Adrenal gland (tissue), 12 donors: Measurements from ENCODE around the gene KCNIP3. TPM values are rescaled to one million over a fixed set of nuclear protein-coding genes. Genes with fewer than 3 reads are reported as not detected.
A peak's percentile ranks its signal among the peaks of the same experiment; 100 is the strongest.

Experiments
- DNase-seq, 7 donors: peaks; one replicate each; pipeline ENCODE4 v3.0.0-alpha.2; 2019 to 2020
- H3K27ac ChIP-seq, 5 donors: fragments of 200-600 bp; sonication (generic) in 4 of 5; 1 replicate in 3 of 5; 2 replicates in 2 of 5; pipeline versions ENCODE4 v1.5.1 to v1.8.0; 2016 to 2020; ENCODE audit warnings: mild to moderate bottlenecking in 1 of 5
- H3K27me3 ChIP-seq: fragments of 200-600 bp; 2 replicates; pipeline ENCODE4 v1.8.0; 2021
- H3K36me3 ChIP-seq, 2 donors: fragments of 200-600 bp; replicated peaks in 1 of 2; 1 replicate in 1 of 2; 2 replicates in 1 of 2; pipeline versions ENCODE4 v1.5.1 to v1.8.0; 2018 to 2022
- H3K4me1 ChIP-seq, 2 donors: fragments of 200-600 bp; replicated peaks in 1 of 2; 1 replicate in 1 of 2; 2 replicates in 1 of 2; pipeline versions ENCODE4 v1.5.1 to v1.8.0; 2018 to 2021
- H3K4me3 ChIP-seq, 4 donors: fragments of 200-600 bp; sonication (generic) in 3 of 4; one replicate each; pipeline ENCODE4 v1.5.1; 2016 to 2018
- H3K9me3 ChIP-seq, 3 donors: fragments of 200-600 bp; sonication (generic) in 1 of 3; replicated peaks in 1 of 3; 1 replicate in 2 of 3; 2 replicates in 1 of 3; pipeline versions ENCODE4 v1.5.1 to v1.8.0; 2016 to 2021
- POLR2A ChIP-seq, 2 donors: fragments of 450-650 bp; IDR thresholded peaks; one replicate each; pipeline ENCODE4 v1.6.1; 2017; ENCODE audit warnings: antibody characterized with exemption in 2 of 2, mild to moderate bottlenecking in 2 of 2, moderate library complexity in 1 of 2
- WGBS, 4 donors: extraction: QIAGEN DNeasy Blood & Tissue Kit in 2 of 4; methylation state at CpG; one replicate each; pipeline versions ENCODE4 v1.1.5 to v1.1.7; 2013 to 2017; 5-methylcytosine and 5-hydroxymethylcytosine counted together
- intact Hi-C, 2 donors: fragments of 100-400 bp; cut with DNase I; formaldehyde crosslinking; loops; one replicate each; pipeline versions ENCODE4 v1.14.1 to v1.15.0; 2022 to 2023
- polyA plus RNA-seq, 3 donors: library from polyadenylated mRNA; stranded (reverse); fragments of 200-250 nt in 2 of 3; fragments of 350-450 nt in 1 of 3; fragmentation: Illumina TruSeq in 1 of 3; extraction: RNeasy Lipid Tissue Mini Kit (QIAGEN cat#74804) in 1 of 3; gene quantifications; one replicate each; pipeline ENCODE4 v1.2.3, GENCODE V29; 2013 to 2014
- total RNA-seq, 9 donors: library from RNA; depleted of rRNA in 4 of 9; stranded (reverse); fragments of >200 nt in 4 of 9; fragments of 120-200 nt in 1 of 9; fragmentation: NEBNext Ultra II Directional in 1 of 9; extraction: Animal tissue kit (Norgen Biotek cat#: 25700) in 1 of 9; gene quantifications; one replicate each; pipeline versions ENCODE4 v1.1.0 to v1.2.4, GENCODE V29; 2013 to 2023
- TF ChIP-seq, protein P1 (sequence below), 6 experiments: fragments of 450-650 bp in 4 of 6; fragments of 200-600 bp in 2 of 6; sonication (generic) in 1 of 6; IDR thresholded peaks; 1 replicate in 5 of 6; 2 replicates in 1 of 6; pipeline versions ENCODE4 v1.5.1 to v1.8.0; 2016 to 2021; ENCODE audit warnings: antibody characterized with exemption in 6 of 6, mild to moderate bottlenecking in 2 of 6, moderate library complexity in 1 of 6
- donor health status: healthy with polysubstance abuse.
- donor health status: Bipolar disorder and iron deficiency.
- donor health status: DM: yes; HTN: yes; CAD: no.
- donor health status: DM: no; HTN: no; CAD: no.
- donor health status: DM: no; HTN: no; CAD: no.
- donor health status: DM: yes; HTN: yes; CAD: no.

The KCNIP3 gene
- total and polyA plus RNA-seq, 12 donors: 0.54 to 6.3 (median 1.7) TPM

DNA sequence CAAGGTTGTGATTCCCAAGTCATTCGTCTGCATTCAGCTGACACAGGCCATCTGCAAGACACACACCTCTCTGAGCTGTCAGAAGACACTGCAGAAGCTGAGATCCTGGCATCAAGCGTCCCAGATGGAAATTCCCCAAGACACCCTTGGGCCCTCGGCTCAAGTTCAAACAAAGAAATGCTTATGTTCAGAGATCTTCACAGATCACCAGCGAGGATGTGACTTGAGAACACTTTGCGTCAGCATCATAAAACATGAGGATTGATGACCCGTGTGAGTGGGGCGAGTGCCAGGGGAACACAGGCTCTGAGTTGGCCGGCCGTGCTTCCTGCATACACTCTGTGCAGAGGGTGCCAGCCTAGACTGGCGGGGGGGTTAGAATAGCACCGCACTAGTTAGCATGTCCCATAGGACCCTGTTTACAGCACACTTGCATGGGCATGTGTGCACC is 36.8 kb downstream of the KCNIP3 start:
- TF ChIP-seq, protein P1, sequence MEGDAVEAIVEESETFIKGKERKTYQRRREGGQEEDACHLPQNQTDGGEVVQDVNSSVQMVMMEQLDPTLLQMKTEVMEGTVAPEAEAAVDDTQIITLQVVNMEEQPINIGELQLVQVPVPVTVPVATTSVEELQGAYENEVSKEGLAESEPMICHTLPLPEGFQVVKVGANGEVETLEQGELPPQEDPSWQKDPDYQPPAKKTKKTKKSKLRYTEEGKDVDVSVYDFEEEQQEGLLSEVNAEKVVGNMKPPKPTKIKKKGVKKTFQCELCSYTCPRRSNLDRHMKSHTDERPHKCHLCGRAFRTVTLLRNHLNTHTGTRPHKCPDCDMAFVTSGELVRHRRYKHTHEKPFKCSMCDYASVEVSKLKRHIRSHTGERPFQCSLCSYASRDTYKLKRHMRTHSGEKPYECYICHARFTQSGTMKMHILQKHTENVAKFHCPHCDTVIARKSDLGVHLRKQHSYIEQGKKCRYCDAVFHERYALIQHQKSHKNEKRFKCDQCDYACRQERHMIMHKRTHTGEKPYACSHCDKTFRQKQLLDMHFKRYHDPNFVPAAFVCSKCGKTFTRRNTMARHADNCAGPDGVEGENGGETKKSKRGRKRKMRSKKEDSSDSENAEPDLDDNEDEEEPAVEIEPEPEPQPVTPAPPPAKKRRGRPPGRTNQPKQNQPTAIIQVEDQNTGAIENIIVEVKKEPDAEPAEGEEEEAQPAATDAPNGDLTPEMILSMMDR (IDR thresholded peaks at IDR 0.05): no peak
- TF ChIP-seq POLR2A (IDR thresholded peaks at IDR 0.05): no peak
- H3K4me1 ChIP-seq: no peaks in the 10 kb centered on the region
- peak in 5 of 7 donors; percentile 35 to 85 (median 55) for DNase-seq
- H3K36me3 ChIP-seq: no peaks in the 10 kb centered on the region
- no peak overlapping the region for H3K27ac ChIP-seq
- H3K9me3 ChIP-seq: no peaks in the 10 kb centered on the region
- 38 to 59% (median 47%) methylated on average over 9 to 11 of the region's 11 CpGs for WGBS, 4 donors
- no peaks in the 10 kb centered on the region for H3K27me3 ChIP-seq
- intact Hi-C loops: no loop called here
- H3K4me3 ChIP-seq: no peak overlapping the region

DNA sequence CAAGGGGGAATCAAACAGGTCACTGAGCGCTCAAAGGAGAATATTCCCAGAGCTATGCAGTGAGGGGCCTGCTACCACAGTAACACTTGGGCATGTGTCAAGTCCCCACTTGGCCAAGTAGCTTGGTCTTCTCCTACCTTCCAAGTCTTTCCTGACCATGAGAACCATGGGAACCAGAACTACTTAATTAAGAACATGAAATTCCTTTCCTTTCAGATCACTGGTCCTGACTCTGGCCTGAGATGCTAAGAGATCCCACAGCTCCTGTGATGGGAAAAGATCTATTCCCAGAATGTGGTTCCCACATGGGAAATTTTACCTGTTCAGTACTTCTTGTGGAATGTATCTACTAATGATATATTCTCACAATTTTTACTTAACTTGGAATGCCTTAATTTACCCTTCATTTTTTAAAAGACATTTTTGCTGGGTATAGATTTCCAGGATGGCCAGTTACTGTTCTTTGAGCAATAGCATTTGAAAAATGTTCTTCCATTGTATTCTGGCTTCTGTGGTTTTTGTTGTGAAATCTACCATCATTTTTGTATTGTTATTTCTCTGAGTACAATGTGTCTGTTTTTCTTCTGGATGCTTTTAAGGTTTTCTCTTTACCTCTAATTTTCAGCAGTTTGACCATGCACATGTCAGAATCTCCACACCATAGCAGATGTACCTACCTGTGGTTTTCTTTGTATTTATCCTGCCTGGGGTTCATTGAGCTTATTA is 37.9 kb downstream of the KCNIP3 start:
- 95 to 100% (median 100%) methylated on average over 1 of the region's 1 CpG for WGBS, 4 donors
- Histone ChIP-seq H3K9me3 (no peaks in the 10 kb centered on the region), H3K27me3 (no peaks in the 10 kb centered on the region), H3K4me1 (no peaks in the 10 kb centered on the region), H3K36me3 (no peaks in the 10 kb centered on the region), H3K27ac (no peak overlapping the region), H3K4me3 (no peak overlapping the region)
- intact Hi-C loops: no loop called here
- TF ChIP-seq, protein P1 (IDR thresholded peaks at IDR 0.05): no peak
- no peak for TF ChIP-seq POLR2A (IDR thresholded peaks at IDR 0.05)
- no peak for DNase-seq

GRCh38 chr2:95336406-95336805 is 39.3 kb downstream of the KCNIP3 start:
- 79 to 84% (median 81%) methylated on average over 2 of the region's 2 CpGs for WGBS, 4 donors
- no peaks in the 10 kb centered on the region for H3K4me1 ChIP-seq
- no peak overlapping the region for H3K4me3 ChIP-seq
- DNase-seq: no peak
- no peaks in the 10 kb centered on the region for H3K27me3 ChIP-seq
- no peaks in the 10 kb centered on the region for H3K36me3 ChIP-seq
- intact Hi-C loops: no loop called here
- H3K27ac ChIP-seq: no peak overlapping the region
- no peaks in the 10 kb centered on the region for H3K9me3 ChIP-seq
- TF ChIP-seq POLR2A (IDR thresholded peaks at IDR 0.05): no peak
- TF ChIP-seq, protein P1 (IDR thresholded peaks at IDR 0.05): no peak

DNA sequence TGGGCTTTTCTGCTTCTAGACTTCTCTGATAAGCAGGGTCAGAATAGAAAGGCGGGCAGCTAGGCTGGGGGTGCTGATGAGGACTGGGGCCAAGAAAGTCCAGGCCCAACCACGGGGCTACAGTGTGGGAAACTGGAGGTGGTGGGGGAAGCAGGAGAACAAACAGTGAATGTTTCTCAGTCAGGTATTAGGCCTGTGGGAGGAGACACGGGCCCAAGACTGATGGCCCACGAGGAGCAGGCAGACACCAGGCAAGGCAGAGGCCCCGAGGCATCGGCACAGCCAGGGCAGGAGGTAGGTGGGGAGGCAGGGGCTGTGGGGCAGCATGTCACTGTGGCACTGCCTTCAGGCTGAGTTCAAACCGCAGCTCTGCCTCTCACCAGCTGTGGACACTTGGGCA is 40.7 kb downstream of the KCNIP3 start:
- H3K27me3 ChIP-seq: no peaks in the 10 kb centered on the region
- no peaks in the 10 kb centered on the region for H3K4me1 ChIP-seq
- no peak overlapping the region for H3K4me3 ChIP-seq
- H3K36me3 ChIP-seq: no peaks in the 10 kb centered on the region
- no peak for DNase-seq
- TF ChIP-seq, protein P1 (IDR thresholded peaks at IDR 0.05): no peak
- no peak for TF ChIP-seq POLR2A (IDR thresholded peaks at IDR 0.05)
- intact Hi-C loops: no loop called here
- no peaks in the 10 kb centered on the region for H3K9me3 ChIP-seq
- no peak overlapping the region for H3K27ac ChIP-seq
- WGBS, 4 donors: 54 to 71% (median 67%) methylated on average over 7 of the region's 7 CpGs
